AG09319 (cell line): ENCODE measurements around the gene PROX2.

Experiments used
- DNase-seq: peaks from one replicate; pipeline ENCODE4 v3.0.0-alpha.2; 2010; ENCODE audit warnings: low read depth; ENCODE audit errors: extremely low read depth
- CTCF ChIP-seq: IDR thresholded peaks from 2 replicates; pipeline ENCODE4 v1.5.1; 2011; ENCODE audit warnings: low read depth, mild to moderate bottlenecking, inconsistent platforms, low read length, moderate library complexity

PROX2 gene

GRCh38 chr14:74891870-74892269 lies 15.9 kb upstream of the PROX2 start:
- no peak for DNase-seq
- no peak for TF ChIP-seq CTCF

- DNase-seq, result no peak
- TF ChIP-seq CTCF, result no peak
Measured at GRCh38 chr14:74890262-74890661, 14.3 kb upstream of the PROX2 start.

GRCh38 chr14:74888164-74889158 lies 12.5 kb upstream of the PROX2 start:
- DNase-seq, result no peak
- TF ChIP-seq CTCF, result no peak

- no peak for TF ChIP-seq CTCF
- DNase-seq, result peak; percentile 92
Measured at GRCh38 chr14:74886001-74886400, 10.1 kb upstream of the PROX2 start.

- no peak for TF ChIP-seq CTCF
- DNase-seq, result no peak
Measured at GRCh38 chr14:74882103-74882920, 6.4 kb upstream of the PROX2 start.

GRCh38 chr14:74881431-74882102 lies 5.6 kb upstream of the PROX2 start, which contains the start of gene DLST:
Gene DLST, plus strand, starts transcription at chr14:74881916. Its CDS starts 38 bp downstream, at chr14:74881954.
- DNase-seq, result peak; percentile 66
- TF ChIP-seq CTCF, result no peak
